HepG2 (cell line): ENCODE data around the gene IL1R1. TPM values are rescaled to one million over a fixed set of nuclear protein-coding genes. Genes with fewer than 3 reads are reported as not detected.
A peak's percentile ranks its signal among the peaks of the same experiment; 100 is the strongest.

ENCODE experiments used
- ATF3 ChIP-seq: sonication (generic); formaldehyde crosslinking; IDR thresholded peaks from 2 replicates; pipeline ENCODE4 v1.4.0; 2020; ENCODE audit warnings: missing genetic modification reagents
- ELF3 ChIP-seq: IDR thresholded peaks from 2 replicates; pipeline ENCODE4 v1.6.1; 2016; ENCODE audit warnings: missing genetic modification reagents, missing compliant biosample characterization
- ESRRA ChIP-seq: sonication (generic); formaldehyde crosslinking; IDR thresholded peaks from 2 replicates; pipeline ENCODE4 v1.5.1; 2020; ENCODE audit warnings: mild to moderate bottlenecking, low read depth, missing genetic modification reagents
- FOXJ3 ChIP-seq: sonication (generic); formaldehyde crosslinking; IDR thresholded peaks from 2 replicates; pipeline ENCODE4 v1.4.0; 2020; ENCODE audit warnings: missing genetic modification reagents, mild to moderate bottlenecking, borderline replicate concordance
- REPIN1 ChIP-seq: sonication (generic); formaldehyde crosslinking; IDR thresholded peaks from 2 replicates; pipeline ENCODE4 v1.8.0; 2022; ENCODE audit warnings: missing genetic modification reagents, low read depth, mild to moderate bottlenecking, borderline replicate concordance
- SP2 ChIP-seq: sonication (generic); formaldehyde crosslinking; IDR thresholded peaks from 2 replicates; pipeline ENCODE4 v1.5.1; 2020; ENCODE audit warnings: mild to moderate bottlenecking, missing genetic modification reagents
- STAT6 ChIP-seq: sonication (generic); formaldehyde crosslinking; IDR thresholded peaks from 2 replicates; pipeline ENCODE4 v1.4.0; 2020; ENCODE audit warnings: missing genetic modification reagents, mild to moderate bottlenecking, borderline replicate concordance
- TAF1 ChIP-seq: sonication (generic); formaldehyde crosslinking; IDR thresholded peaks from 2 replicates; pipeline ENCODE4 v1.4.0; 2020; ENCODE audit warnings: missing genetic modification reagents
- TERF1 ChIP-seq: sonication (generic); formaldehyde crosslinking; IDR thresholded peaks from 2 replicates; pipeline ENCODE4 v1.8.0; 2022; ENCODE audit warnings: mild to moderate bottlenecking, missing genetic modification reagents, moderate library complexity
- YEATS2 ChIP-seq: sonication (generic); formaldehyde crosslinking; IDR thresholded peaks from 2 replicates; pipeline ENCODE4 v1.4.0; 2020; ENCODE audit warnings: missing genetic modification reagents, borderline replicate concordance
- ZNF138 ChIP-seq: sonication (generic); formaldehyde crosslinking; IDR thresholded peaks from 2 replicates; pipeline ENCODE4 v1.5.0; 2020; ENCODE audit warnings: mild to moderate bottlenecking, low read depth, missing genetic modification reagents
- ZNF256 ChIP-seq: sonication (generic); formaldehyde crosslinking; conservative IDR thresholded peaks from 2 replicates; pipeline ENCODE4 v1.4.0; 2020; ENCODE audit warnings: missing genetic modification reagents
- ZNF264 ChIP-seq: sonication (generic); formaldehyde crosslinking; IDR thresholded peaks from 2 replicates; pipeline ENCODE4 v1.4.0; 2020; ENCODE audit warnings: missing genetic modification reagents
- ZNF343 ChIP-seq: sonication (generic); formaldehyde crosslinking; IDR thresholded peaks from 2 replicates; pipeline ENCODE4 v1.4.0; 2020; ENCODE audit warnings: mild to moderate bottlenecking, missing genetic modification reagents
- ZNF556 ChIP-seq: sonication (generic); formaldehyde crosslinking; IDR thresholded peaks from 2 replicates; pipeline ENCODE4 v1.4.0; 2020; ENCODE audit warnings: mild to moderate bottlenecking, missing genetic modification reagents, borderline replicate concordance
- ZNF672 ChIP-seq: sonication (generic); formaldehyde crosslinking; IDR thresholded peaks from 2 replicates; pipeline ENCODE4 v1.8.1; 2022; ENCODE audit warnings: missing genetic modification reagents
- ZSCAN20 ChIP-seq: sonication (generic); formaldehyde crosslinking; IDR thresholded peaks from 2 replicates; pipeline ENCODE4 v1.4.0; 2020; ENCODE audit warnings: missing genetic modification reagents, mild to moderate bottlenecking, borderline replicate concordance
- polyA plus RNA-seq, 8 experiments: library from polyadenylated mRNA; depleted of rRNA in 3 of 8; stranded (reverse) in 7 of 8; unstranded in 1 of 8; fragments of >200 nt; fragmentation: Illumina TruSeq in 4 of 8; extraction: Trizol in 4 of 8; gene quantifications; 2 replicates each; pipeline versions ENCODE4 v1.2.1 to v1.2.3, GENCODE V29; 2011 to 2016; ENCODE audit warnings: low read depth in 4 of 8, missing spikeins in 1 of 8, mixed read lengths in 1 of 8; ENCODE audit not compliant: insufficient read depth in 1 of 8
- total RNA-seq, 5 experiments: library from RNA; depleted of rRNA; stranded (reverse); fragments of >200 nt; fragmentation: Illumina TruSeq; extraction: Trizol; gene quantifications; 2 replicates each; pipeline ENCODE4 v1.2.3, GENCODE V29; 2016; ENCODE audit warnings: low read depth in 1 of 5
- TF ChIP-seq, protein P1 (sequence below): sonication (generic); formaldehyde crosslinking; IDR thresholded peaks from 2 replicates; pipeline ENCODE4 v1.5.1; 2020; ENCODE audit warnings: missing genetic modification reagents, mild to moderate bottlenecking, borderline replicate concordance
- TF ChIP-seq, protein P2 (sequence below): IDR thresholded peaks from 2 replicates; pipeline ENCODE4 v1.6.1; 2012; ENCODE audit warnings: low read depth, low read length, improper control_type of control experiment
- TF ChIP-seq, protein P3 (sequence below): sonication (generic); formaldehyde crosslinking; IDR thresholded peaks from 2 replicates; pipeline ENCODE4 v1.4.0; 2020; ENCODE audit warnings: mild to moderate bottlenecking, missing genetic modification reagents

Gene IL1R1
- total and polyA plus RNA-seq, 2 of the 13 experiments (the other 11 are each of a cell fraction or from before 2014, with no cell fraction given): 38.0 to 93.1 TPM

GRCh38 chr2:102155703-102156515, 13.4 kb downstream of the IL1R1 start (continued):
- TF ChIP-seq, protein P1, sequence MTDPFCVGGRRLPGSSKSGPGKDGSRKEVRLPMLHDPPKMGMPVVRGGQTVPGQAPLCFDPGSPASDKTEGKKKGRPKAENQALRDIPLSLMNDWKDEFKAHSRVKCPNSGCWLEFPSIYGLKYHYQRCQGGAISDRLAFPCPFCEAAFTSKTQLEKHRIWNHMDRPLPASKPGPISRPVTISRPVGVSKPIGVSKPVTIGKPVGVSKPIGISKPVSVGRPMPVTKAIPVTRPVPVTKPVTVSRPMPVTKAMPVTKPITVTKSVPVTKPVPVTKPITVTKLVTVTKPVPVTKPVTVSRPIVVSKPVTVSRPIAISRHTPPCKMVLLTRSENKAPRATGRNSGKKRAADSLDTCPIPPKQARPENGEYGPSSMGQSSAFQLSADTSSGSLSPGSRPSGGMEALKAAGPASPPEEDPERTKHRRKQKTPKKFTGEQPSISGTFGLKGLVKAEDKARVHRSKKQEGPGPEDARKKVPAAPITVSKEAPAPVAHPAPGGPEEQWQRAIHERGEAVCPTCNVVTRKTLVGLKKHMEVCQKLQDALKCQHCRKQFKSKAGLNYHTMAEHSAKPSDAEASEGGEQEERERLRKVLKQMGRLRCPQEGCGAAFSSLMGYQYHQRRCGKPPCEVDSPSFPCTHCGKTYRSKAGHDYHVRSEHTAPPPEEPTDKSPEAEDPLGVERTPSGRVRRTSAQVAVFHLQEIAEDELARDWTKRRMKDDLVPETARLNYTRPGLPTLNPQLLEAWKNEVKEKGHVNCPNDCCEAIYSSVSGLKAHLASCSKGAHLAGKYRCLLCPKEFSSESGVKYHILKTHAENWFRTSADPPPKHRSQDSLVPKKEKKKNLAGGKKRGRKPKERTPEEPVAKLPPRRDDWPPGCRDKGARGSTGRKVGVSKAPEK (CRISPR knock-in tag): no peak
- peak; percentile 72; the same call in 1 of the 2 replicates for TF ChIP-seq ZNF264 (CRISPR knock-in tag)
- TF ChIP-seq, protein P2, sequence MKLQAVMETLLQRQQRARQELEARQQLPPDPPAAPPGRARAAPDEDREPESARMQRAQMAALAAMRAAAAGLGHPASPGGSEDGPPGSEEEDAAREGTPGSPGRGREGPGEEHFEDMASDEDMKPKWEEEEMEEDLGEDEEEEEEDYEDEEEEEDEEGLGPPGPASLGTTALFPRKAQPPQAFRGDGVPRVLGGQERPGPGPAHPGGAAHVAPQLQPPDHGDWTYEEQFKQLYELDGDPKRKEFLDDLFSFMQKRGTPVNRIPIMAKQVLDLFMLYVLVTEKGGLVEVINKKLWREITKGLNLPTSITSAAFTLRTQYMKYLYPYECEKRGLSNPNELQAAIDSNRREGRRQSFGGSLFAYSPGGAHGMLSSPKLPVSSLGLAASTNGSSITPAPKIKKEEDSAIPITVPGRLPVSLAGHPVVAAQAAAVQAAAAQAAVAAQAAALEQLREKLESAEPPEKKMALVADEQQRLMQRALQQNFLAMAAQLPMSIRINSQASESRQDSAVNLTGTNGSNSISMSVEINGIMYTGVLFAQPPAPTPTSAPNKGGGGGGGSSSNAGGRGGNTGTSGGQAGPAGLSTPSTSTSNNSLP: peak; percentile 98
- no peak for TF ChIP-seq ATF3
- TF ChIP-seq TAF1 (CRISPR knock-in tag): no peak
- TF ChIP-seq ZSCAN20 (CRISPR knock-in tag): no peak
- no peak for TF ChIP-seq ZNF256 (CRISPR knock-in tag)
- peak; percentile 99 for TF ChIP-seq FOXJ3 (CRISPR knock-in tag)
- TF ChIP-seq STAT6 (CRISPR knock-in tag): peak; percentile 99
- peak; percentile 85 for TF ChIP-seq ELF3 (CRISPR knock-in tag)
- peak; percentile 49; the same call in 1 of the 2 replicates for TF ChIP-seq YEATS2 (CRISPR knock-in tag)
- no peak for TF ChIP-seq TERF1 (CRISPR knock-in tag)
- TF ChIP-seq ZNF343 (CRISPR knock-in tag): no peak
- TF ChIP-seq ZNF672 (CRISPR knock-in tag): no peak
- TF ChIP-seq ZNF556 (CRISPR knock-in tag): no peak; the same call in 1 of the 2 replicates
- no peak for TF ChIP-seq REPIN1 (CRISPR knock-in tag)
- TF ChIP-seq ESRRA (CRISPR knock-in tag): peak; percentile 74; the same call in 1 of the 2 replicates
- TF ChIP-seq, protein P3, sequence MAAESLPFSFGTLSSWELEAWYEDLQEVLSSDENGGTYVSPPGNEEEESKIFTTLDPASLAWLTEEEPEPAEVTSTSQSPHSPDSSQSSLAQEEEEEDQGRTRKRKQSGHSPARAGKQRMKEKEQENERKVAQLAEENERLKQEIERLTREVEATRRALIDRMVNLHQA (CRISPR knock-in tag): peak; percentile 80; the same call in 1 of the 2 replicates
- TF ChIP-seq SP2 (CRISPR knock-in tag): no peak
- no peak for TF ChIP-seq ZNF138 (CRISPR knock-in tag)
